Type B pancreatic cell (in vitro differentiated cells): Measurements from ENCODE around the gene ARNT2. TPM values are rescaled to one million over a fixed set of nuclear protein-coding genes. Genes with fewer than 3 reads are reported as not detected.
A peak's percentile ranks its signal among the peaks of the same experiment; 100 is the strongest.

ENCODE experiments used
- DNase-seq: peaks from one replicate; pipeline ENCODE4 v3.0.0; 2021; ENCODE audit warnings: mixed read lengths; ENCODE audit not compliant: unreplicated experiment; ENCODE audit errors: extremely low spot score
- H3K27ac Mint-ChIP-seq: 2 replicates; pipeline ENCODE4 v1.8.0; 2021; ENCODE audit warnings: mild to moderate bottlenecking, mixed read lengths
- H3K27me3 Mint-ChIP-seq: 2 replicates; pipeline ENCODE4 v1.8.0; 2021; ENCODE audit warnings: mixed read lengths
- H3K36me3 Mint-ChIP-seq: 2 replicates; pipeline ENCODE4 v1.8.0; 2021; ENCODE audit warnings: mixed read lengths
- H3K4me1 Mint-ChIP-seq: one replicate; pipeline ENCODE4 v1.8.0; 2021; ENCODE audit warnings: mixed read lengths; ENCODE audit not compliant: unreplicated experiment
- H3K4me3 Mint-ChIP-seq: 2 replicates; pipeline ENCODE4 v1.8.0; 2021; ENCODE audit warnings: mild to moderate bottlenecking, mixed read lengths
- H3K9me3 Mint-ChIP-seq: 2 replicates; pipeline ENCODE4 v1.8.0; 2021; ENCODE audit warnings: mixed read lengths
- CTCF ChIP-seq: fragments of 200-600 bp; sonication (generic); conservative IDR thresholded peaks from 2 replicates; pipeline ENCODE4 v1.5.0; 2021; ENCODE audit warnings: antibody characterized with exemption, mild to moderate bottlenecking
- long read RNA-seq: library from polyadenylated mRNA; unstranded; transcript quantifications from one replicate; pipeline ENCODE4 v2.0.0, GENCODE V29; 2020
- total RNA-seq: library from RNA; stranded (reverse); gene quantifications from 2 replicates; pipeline ENCODE4 v1.2.1, GENCODE V29; 2021; ENCODE audit warnings: low replicate concordance

The ARNT2 gene
- 14.3 and 22.4 TPM in 2 replicates for total RNA-seq
- long read RNA-seq, partial matches to known transcripts, result 0 of 14 reads
- long read RNA-seq, other reads (novel, unspliced or antisense), result 14 of 14 reads

DNA sequence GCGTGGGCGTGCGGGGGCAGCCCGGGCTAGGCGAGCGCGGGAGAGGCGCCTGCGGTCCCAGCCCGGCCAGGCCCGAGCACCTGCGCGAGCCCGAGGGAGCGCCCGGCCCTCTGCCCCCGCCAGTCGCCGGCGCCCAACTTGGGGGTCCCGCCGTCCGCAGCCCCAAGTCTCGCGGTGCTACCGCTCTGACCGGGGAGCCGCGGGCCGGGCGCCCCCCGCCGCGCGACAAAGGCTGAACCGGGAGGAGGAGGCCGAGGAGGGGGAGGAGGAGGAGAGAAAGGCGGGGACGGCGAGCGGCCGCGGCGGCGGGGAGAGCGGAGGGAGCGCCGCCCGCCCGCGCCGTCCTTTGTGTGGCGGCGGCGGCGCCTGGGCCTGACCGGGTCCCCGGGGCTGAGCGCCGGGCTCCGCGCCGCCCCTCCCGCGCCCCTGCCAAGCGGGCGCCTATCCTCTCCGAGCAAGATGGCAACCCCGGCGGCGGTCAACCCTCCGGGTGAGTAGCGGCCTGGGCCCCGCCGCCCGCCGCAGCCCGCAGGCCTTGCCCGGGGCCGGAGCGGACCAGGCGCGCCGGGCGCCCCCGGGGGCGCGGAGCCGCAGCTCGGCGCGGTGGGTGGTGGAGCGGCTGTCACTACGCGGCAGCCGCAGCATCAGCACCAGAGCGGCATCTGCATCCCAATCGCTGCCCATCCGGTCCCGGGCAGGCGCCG lies at the start of gene ARNT2:
Gene ARNT2 (plus strand): TSS at position 326 of the 704 bp plus-strand sequence. CDS start 134 bp downstream, at position 460.
- H3K27ac Mint-ChIP-seq, result peak within 1 kb of the TSS; percentile 40
- DNase-seq, result peak; percentile 78

DNA sequence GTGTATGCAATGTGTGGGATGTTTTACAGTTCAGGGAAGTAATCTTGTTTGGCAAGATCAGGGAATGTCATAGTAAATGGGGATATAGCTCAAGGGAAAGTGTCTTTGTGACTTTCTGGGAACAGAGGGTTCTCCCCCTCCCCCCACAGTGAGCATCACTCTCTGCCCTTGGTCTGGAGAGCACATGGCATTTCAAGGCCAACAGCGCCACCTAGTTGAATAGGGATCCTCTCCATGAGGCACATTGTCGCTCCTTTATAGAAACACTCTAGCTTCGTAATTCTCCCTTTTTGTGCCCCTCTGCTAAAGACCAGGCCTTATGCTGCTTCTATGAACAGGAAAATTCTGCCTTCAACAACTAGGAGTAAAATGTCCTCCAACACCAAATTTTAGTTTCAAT lies 37.1 kb upstream of the ARNT2 start:
- no peak overlapping the region for H3K27ac Mint-ChIP-seq
- DNase-seq, result no peak
- TF ChIP-seq CTCF, result peak; percentile 46

More for the DNA sequence above, at the start of gene ARNT2:
- peak within 1 kb of the TSS; percentile 84 for H3K4me3 Mint-ChIP-seq
- peaks cover under 1% of the 10 kb centered on the region for H3K9me3 Mint-ChIP-seq
- no peaks in the 10 kb centered on the region for H3K36me3 Mint-ChIP-seq
- peaks cover 39% of the 10 kb centered on the region for H3K27me3 Mint-ChIP-seq
- H3K4me1 Mint-ChIP-seq, result peaks cover 22% of the 10 kb centered on the region
- TF ChIP-seq CTCF, result no peak

DNA sequence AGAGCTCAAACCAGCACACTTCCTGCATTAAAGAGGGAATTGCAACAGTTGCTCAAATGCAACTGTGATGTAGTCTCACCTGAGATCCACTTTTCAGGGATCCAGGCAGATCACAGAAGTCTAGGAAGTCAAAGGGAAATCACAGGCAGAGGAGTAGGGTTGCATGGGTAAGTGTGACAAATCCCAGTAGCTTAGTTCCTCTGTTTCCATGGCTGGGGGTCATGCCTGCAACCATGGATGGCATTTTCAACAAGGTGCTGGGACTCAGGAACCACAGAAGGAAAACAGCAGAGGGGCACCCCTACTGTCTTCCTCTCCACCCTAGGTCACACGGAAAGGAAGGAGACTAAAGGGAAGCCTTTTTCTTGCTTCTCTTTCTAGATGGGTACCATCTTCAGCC lies 36.5 kb upstream of the ARNT2 start:
- H3K4me3 Mint-ChIP-seq, result no peak overlapping the region
- H3K4me1 Mint-ChIP-seq, result no peaks in the 10 kb centered on the region

More for the DNA sequence above, 37.1 kb upstream of the ARNT2 start:
- Mint-ChIP-seq H3K27me3 (peaks cover 3% of the 10 kb centered on the region), H3K4me1 (no peaks in the 10 kb centered on the region), H3K9me3 (peaks cover 17% of the 10 kb centered on the region), H3K4me3 (no peak overlapping the region), H3K36me3 (no peaks in the 10 kb centered on the region)

GRCh38 chr15:80371924-80372323 lies 32.3 kb upstream of the ARNT2 start:
- peaks cover 17% of the 10 kb centered on the region for H3K9me3 Mint-ChIP-seq
- H3K27me3 Mint-ChIP-seq, result no peaks in the 10 kb centered on the region
- no peak overlapping the region for H3K4me3 Mint-ChIP-seq
- TF ChIP-seq CTCF, result no peak
- H3K27ac Mint-ChIP-seq, result no peak overlapping the region
- no peaks in the 10 kb centered on the region for H3K36me3 Mint-ChIP-seq
- H3K4me1 Mint-ChIP-seq, result no peaks in the 10 kb centered on the region
- no peak for DNase-seq

More for the DNA sequence above, 36.5 kb upstream of the ARNT2 start:
- H3K27ac Mint-ChIP-seq, result no peak overlapping the region
- TF ChIP-seq CTCF, result no peak
- H3K27me3 Mint-ChIP-seq, result peaks cover 3% of the 10 kb centered on the region
- H3K36me3 Mint-ChIP-seq, result no peaks in the 10 kb centered on the region
- peaks cover 17% of the 10 kb centered on the region for H3K9me3 Mint-ChIP-seq
- no peak for DNase-seq

DNA sequence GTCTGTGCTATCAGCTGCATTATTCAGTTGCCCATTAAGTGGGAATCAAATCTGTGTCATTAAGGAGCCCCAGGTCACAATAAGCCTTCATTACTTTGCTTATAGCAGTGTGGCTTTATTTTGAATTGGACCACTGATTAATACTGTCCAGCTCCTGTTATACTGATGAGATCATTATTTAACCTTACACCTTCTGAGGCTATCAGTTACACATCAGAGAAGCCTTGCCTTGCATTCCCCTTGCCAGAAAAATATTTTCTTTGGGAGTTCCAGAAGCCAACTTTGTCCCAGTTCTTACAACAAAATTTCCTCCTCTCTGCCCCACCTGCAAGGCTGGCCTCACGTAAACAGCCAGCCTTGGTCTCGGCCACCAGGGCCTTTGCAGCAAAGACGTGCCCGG lies 29.7 kb upstream of the ARNT2 start:
- Mint-ChIP-seq H3K4me1 (no peaks in the 10 kb centered on the region), H3K4me3 (no peak overlapping the region), H3K27me3 (peaks cover 11% of the 10 kb centered on the region), H3K27ac (no peak overlapping the region), H3K36me3 (peaks cover 3% of the 10 kb centered on the region), H3K9me3 (peaks cover 4% of the 10 kb centered on the region)
- no peak for TF ChIP-seq CTCF
- DNase-seq, result no peak
